HCT116 (cell line): ENCODE results near the gene ROGDI. TPM values are rescaled to one million over a fixed set of nuclear protein-coding genes. Genes with fewer than 3 reads are reported as not detected.

Experiments used
- ATAC-seq: fragments of 200-7000 bp; cut with Tn5 transposase; 2 replicates; pipeline ENCODE4 v1.9.1; 2020; ENCODE audit warnings: mild to moderate bottlenecking, moderate library complexity
- BruUV-seq: library from RNA; stranded (reverse); fragments of 400-500 nt; replicated peaks from 2 replicates; lab custom pipeline; 2021; lab: Mats Ljungman, UMichigan
- CTCF ChIA-PET: fragments of 300-600 bp; sonication (Branson Sonifier 250); formaldehyde crosslinking; loops from one replicate; lab custom pipeline; 2021; ENCODE audit warnings: antibody characterized with exemption; lab: Charles Lee
- POLR2A ChIA-PET: fragments of 300-600, 350-600 bp; sonication (Branson Sonifier 250); formaldehyde crosslinking; loops from one replicate; lab custom pipeline; 2021; ENCODE audit warnings: antibody characterized with exemption; lab: Charles Lee
- RAD21 ChIA-PET, 2 experiments: fragments of 300-600 bp; sonication (Branson Sonifier 250); formaldehyde crosslinking; loops; one replicate each; lab custom pipeline; 2023; ENCODE audit warnings: low total read pairs in 2 of 2; ENCODE audit not compliant: uncharacterized antibody in 2 of 2, unreplicated experiment in 2 of 2, low non-redundant PET in 1 of 2; lab: Charles Lee
- DNase-seq: peaks from one replicate; pipeline ENCODE4 v3.0.0-alpha.2; 2010; ENCODE audit warnings: low read depth, low spot score
- H2AFZ ChIP-seq: fragments of 200-600 bp; shearing (Covaris generic), sonication (generic); 2 replicates; pipeline ENCODE4 v1.6.1; 2017; ENCODE audit warnings: low read depth, mixed run types, mixed read lengths, antibody characterized with exemption, low read length; ENCODE audit not compliant: poor library complexity, severe bottlenecking
- H3K27ac ChIP-seq: 2 replicates; pipeline ENCODE4 v1.5.1; 2012; ENCODE audit warnings: low read depth, low read length
- H3K27me3 ChIP-seq: fragments of 200-600 bp; sonication (generic); 2 replicates; pipeline ENCODE4 v1.6.1; 2016; ENCODE audit warnings: mixed run types, low read length, mixed read lengths; ENCODE audit not compliant: insufficient read depth
- H3K36me3 ChIP-seq, 2 experiments: fragments of 200-500 bp in 1 of 2; fragments of 200-600 bp in 1 of 2; sonication (Bioruptor generic) in 1 of 2; sonication (generic) in 1 of 2; 2 replicates each; pipeline versions ENCODE4 v1.5.1 to v1.6.1; 2014 to 2016; ENCODE audit warnings: low read length in 2 of 2, inconsistent platforms in 1 of 2, mixed read lengths in 1 of 2, mixed run types in 1 of 2; ENCODE audit not compliant: insufficient read depth in 2 of 2, control insufficient read depth in 1 of 2
- H3K4me1 ChIP-seq, 2 experiments: fragments of 200-600 bp in 1 of 2; sonication (generic) in 1 of 2; 2 replicates each; pipeline versions ENCODE4 v1.5.1 to v1.6.1; 2012 to 2017; ENCODE audit warnings: low read length in 2 of 2, inconsistent platforms in 1 of 2, mild to moderate bottlenecking in 1 of 2, mixed read lengths in 1 of 2, mixed run types in 1 of 2, moderate library complexity in 1 of 2; ENCODE audit not compliant: insufficient read depth in 2 of 2, control insufficient read depth in 1 of 2
- H3K4me2 ChIP-seq: fragments of 200-600 bp; sonication (generic); 2 replicates; pipeline ENCODE4 v1.6.1; 2017; ENCODE audit warnings: mixed run types, low read length, mixed read lengths
- H3K4me3 ChIP-seq, 2 experiments: fragments of 200-600 bp in 1 of 2; sonication (generic) in 1 of 2; replicated peaks in 1 of 2; 2 replicates each; pipeline ENCODE4 v1.5.1; 2011 to 2016; ENCODE audit warnings: low read length in 2 of 2, control low read depth in 1 of 2, low read depth in 1 of 2, mild to moderate bottlenecking in 1 of 2, mixed read lengths in 1 of 2, mixed run types in 1 of 2
- H3K79me2 ChIP-seq: fragments of 200-600 bp; sonication (generic); 2 replicates; pipeline ENCODE4 v1.6.1; 2017; ENCODE audit warnings: mild to moderate bottlenecking, mixed run types, low read length, moderate library complexity, mixed read lengths; ENCODE audit not compliant: insufficient read depth
- H3K9ac ChIP-seq: fragments of 200-600 bp; sonication (generic); 2 replicates; pipeline ENCODE4 v1.6.1; 2016; ENCODE audit warnings: low read length, mixed read lengths
- H3K9me2 ChIP-seq: fragments of 200-600 bp; sonication (generic), shearing (Covaris generic); 2 replicates; pipeline ENCODE4 v1.6.1; 2017; ENCODE audit warnings: mixed run types, mild to moderate bottlenecking, moderate library complexity; ENCODE audit not compliant: insufficient read depth
- H3K9me3 ChIP-seq, 2 experiments: fragments of 200-500 bp in 1 of 2; fragments of 200-600 bp in 1 of 2; sonication (Bioruptor generic) in 1 of 2; sonication (generic) in 1 of 2; 2 replicates each; pipeline ENCODE4 v1.6.1; 2014 to 2017; ENCODE audit warnings: low read length in 2 of 2, mixed read lengths in 2 of 2, inconsistent platforms in 1 of 2, low read depth in 1 of 2, mild to moderate bottlenecking in 1 of 2, mixed run types in 1 of 2, moderate library complexity in 1 of 2; ENCODE audit not compliant: control insufficient read depth in 1 of 2, insufficient read depth in 1 of 2
- H4K20me1 ChIP-seq: fragments of 200-600 bp; sonication (generic), shearing (Covaris generic); 2 replicates; pipeline ENCODE4 v1.6.1; 2017; ENCODE audit warnings: mixed run types, mild to moderate bottlenecking, moderate library complexity; ENCODE audit not compliant: insufficient read depth
- CBX3 ChIP-seq: IDR thresholded peaks from 2 replicates; pipeline ENCODE4 v1.6.1; 2012; ENCODE audit warnings: low read depth
- CEBPB ChIP-seq: IDR thresholded peaks from 2 replicates; pipeline ENCODE4 v1.6.1; 2012; ENCODE audit warnings: low read depth
- EGR1 ChIP-seq: IDR thresholded peaks from 2 replicates; pipeline ENCODE4 v1.6.1; 2012; ENCODE audit warnings: low read depth
- ELF1 ChIP-seq: IDR thresholded peaks from 2 replicates; pipeline ENCODE4 v1.6.1; 2012; ENCODE audit warnings: low read depth, borderline replicate concordance
- EZH2 ChIP-seq: fragments of 200-600 bp; sonication (generic); IDR thresholded peaks from 2 replicates; pipeline ENCODE4 v1.6.1; 2017; ENCODE audit warnings: antibody characterized with exemption, mixed run types
- EZH2phosphoT487 ChIP-seq: fragments of 200-600 bp; IDR thresholded peaks from 2 replicates; pipeline ENCODE4 v1.6.1; 2018; ENCODE audit warnings: antibody characterized with exemption, borderline replicate concordance
- FOSL1 ChIP-seq: IDR thresholded peaks from 2 replicates; pipeline ENCODE4 v1.6.1; 2012; ENCODE audit warnings: low read depth
- JUND ChIP-seq: IDR thresholded peaks from 2 replicates; pipeline ENCODE4 v1.6.1; 2012
- MAX ChIP-seq: IDR thresholded peaks from 2 replicates; pipeline ENCODE4 v1.6.1; 2012
- RAD21 ChIP-seq: IDR thresholded peaks from 2 replicates; pipeline ENCODE4 v1.6.1; 2012; ENCODE audit warnings: low read depth, mild to moderate bottlenecking
- SIN3A ChIP-seq: IDR thresholded peaks from 2 replicates; pipeline ENCODE4 v1.6.1; 2012; ENCODE audit warnings: low read depth
- SP1 ChIP-seq: IDR thresholded peaks from 2 replicates; pipeline ENCODE4 v1.6.1; 2012; ENCODE audit warnings: low read depth
- SRF ChIP-seq: IDR thresholded peaks from 2 replicates; pipeline ENCODE4 v1.6.1; 2012; ENCODE audit warnings: low read depth
- TCF7L2 ChIP-seq: IDR thresholded peaks from 2 replicates; pipeline ENCODE4 v1.7.0; 2011; ENCODE audit warnings: borderline replicate concordance, inconsistent platforms; ENCODE audit not compliant: insufficient read depth, insufficient read length; ENCODE audit errors: extremely low read depth
- YY1 ChIP-seq: IDR thresholded peaks from 2 replicates; pipeline ENCODE4 v1.6.1; 2011; ENCODE audit warnings: low read length, low read depth, moderate library complexity, mild to moderate bottlenecking; ENCODE audit not compliant: insufficient replicate concordance; ENCODE audit errors: extremely low read depth
- ZBTB33 ChIP-seq: IDR thresholded peaks from 2 replicates; pipeline ENCODE4 v1.6.1; 2011; ENCODE audit warnings: mild to moderate bottlenecking, low read length, moderate library complexity; ENCODE audit not compliant: insufficient replicate concordance; ENCODE audit errors: extremely low read depth
- ZNF274 ChIP-seq: fragments of 200-500 bp; sonication (Bioruptor generic); IDR thresholded peaks from 2 replicates; pipeline ENCODE4 v1.6.1; 2014; ENCODE audit warnings: mild to moderate bottlenecking, low read depth, low read length, inconsistent platforms
- intact Hi-C: fragments of 100-400 bp; cut with micrococcal nuclease; formaldehyde crosslinking; loops from 2 replicates; pipeline ENCODE4 v1.10.0; 2022
- total RNA-seq: library from RNA; stranded (reverse); gene quantifications from one replicate; pipeline ENCODE4 v1.2.1, GENCODE V29; 2021; ENCODE audit not compliant: unreplicated experiment

The ROGDI gene
- total RNA-seq, 1 experiment from 2014 or later, result 20.1 TPM

- CTCF ChIA-PET, result no interaction called here
- Histone ChIP-seq H3K9me3 (no peaks in the 10 kb centered on the region), H3K27me3 (no peaks in the 10 kb centered on the region), H3K4me3 (no peak overlapping the region), H4K20me1 (no peaks in the 10 kb centered on the region), H3K27ac (no peak overlapping the region), H3K4me2 (no peak overlapping the region), H3K4me1 (no peaks in the 10 kb centered on the region), H3K79me2 (peaks cover 8% of the 10 kb centered on the region; the same call in 1 of the 2 replicates), H3K9me2 (no peaks in the 10 kb centered on the region), H3K9ac (no peak overlapping the region), H2AFZ (no peak overlapping the region), H3K36me3 (peaks cover 58 to 66% of the 10 kb centered on the region in 2 experiments)
- RAD21 ChIA-PET, result no interaction called here
- intact Hi-C loops, result no loop called here
- TF ChIP-seq SRF, result no peak
- TF ChIP-seq SIN3A, result no peak
- no peak for TF ChIP-seq RAD21
- TF ChIP-seq EZH2, result no peak
- no peak for TF ChIP-seq YY1
- POLR2A ChIA-PET, result no interaction called here
- no peak for ATAC-seq
- no peak for DNase-seq
- BruUV-seq, result no TSS peak
Observed at GRCh38 chr16:4828567-4829321, 26.3 kb upstream of the ROGDI start.

GRCh38 chr16:4826980-4827379, 24.5 kb upstream of the ROGDI start:
- Histone ChIP-seq H3K27ac (no peak overlapping the region), H3K9ac (no peak overlapping the region), H3K79me2 (peaks cover 7% of the 10 kb centered on the region; the same call in 1 of the 2 replicates), H3K36me3 (peaks cover 54 to 65% of the 10 kb centered on the region in 2 experiments), H3K27me3 (no peaks in the 10 kb centered on the region), H3K4me2 (no peak overlapping the region), H3K4me3 (no peak overlapping the region), H4K20me1 (no peaks in the 10 kb centered on the region), H3K9me3 (no peaks in the 10 kb centered on the region), H2AFZ (no peak overlapping the region), H3K9me2 (no peaks in the 10 kb centered on the region), H3K4me1 (no peaks in the 10 kb centered on the region)
- DNase-seq, result no peak
- RAD21 ChIA-PET, result no interaction called here
- intact Hi-C loops, result no loop called here
- CTCF ChIA-PET, result no interaction called here
- no TSS peak for BruUV-seq
- POLR2A ChIA-PET, result no interaction called here
- no peak for ATAC-seq
- no peak for TF ChIP-seq CBX3
- TF ChIP-seq SP1, result no peak
- no peak for TF ChIP-seq EGR1
- TF ChIP-seq ZNF274, result no peak
- no peak for TF ChIP-seq TCF7L2
- no peak for TF ChIP-seq SRF
- TF ChIP-seq EZH2phosphoT487, result no peak
- no peak for TF ChIP-seq FOSL1
- no peak for TF ChIP-seq ZBTB33
- TF ChIP-seq YY1, result no peak
- TF ChIP-seq RAD21, result no peak
- no peak for TF ChIP-seq ELF1
- no peak for TF ChIP-seq CEBPB
- no peak for TF ChIP-seq MAX
- TF ChIP-seq JUND, result no peak
